GM21737 (cell line): ENCODE data around the gene ADORA1.

Source experiments
- ATAC-seq: cut with Tn5 transposase; IDR thresholded peaks from one replicate; pipeline ENCODE4 v1.9.1; 2021; ENCODE audit warnings: mild to moderate bottlenecking, moderate library complexity; ENCODE audit not compliant: unreplicated experiment

Gene ADORA1

GRCh38 chr1:203181586-203182386 is 54.3 kb downstream of the ADORA1 start:
- ATAC-seq, result no peak

GRCh38 chr1:203182387-203182953 is 54.9 kb downstream of the ADORA1 start:
- no peak for ATAC-seq

GRCh38 chr1:203183828-203184227 is 56.3 kb downstream of the ADORA1 start:
- no peak for ATAC-seq

- no peak for ATAC-seq
Measured at GRCh38 chr1:203184467-203184866, 56.9 kb downstream of the ADORA1 start.

GRCh38 chr1:203185061-203185461 is 57.5 kb downstream of the ADORA1 start:
- ATAC-seq, result no peak

- no peak for ATAC-seq
Measured at GRCh38 chr1:203185585-203185984, 58.1 kb downstream of the ADORA1 start.

- ATAC-seq, result no peak
Measured at GRCh38 chr1:203186091-203186445, 58.5 kb downstream of the ADORA1 start.

GRCh38 chr1:203186446-203187303 is 59.1 kb downstream of the ADORA1 start, which contains the start of gene CHI3L1:
Gene CHI3L1 (minus strand): TSS chr1:203186704. CDS start chr1:203186623, 81 bp downstream.
- no peak for ATAC-seq

GRCh38 chr1:203187304-203187685 is 59.8 kb downstream of the ADORA1 start:
- no peak for ATAC-seq

- no peak for ATAC-seq
Measured at GRCh38 chr1:203187689-203188264, 60.3 kb downstream of the ADORA1 start.

GRCh38 chr1:203188686-203189232 is 61.2 kb downstream of the ADORA1 start:
- ATAC-seq, result no peak

GRCh38 chr1:203189951-203190352 is 62.4 kb downstream of the ADORA1 start:
- no peak for ATAC-seq

- ATAC-seq, result no peak
Measured at GRCh38 chr1:203190949-203191348, 63.4 kb downstream of the ADORA1 start.

GRCh38 chr1:203196371-203196770 is 68.8 kb downstream of the ADORA1 start:
- ATAC-seq, result no peak

- ATAC-seq, result no peak
Measured at GRCh38 chr1:203197625-203198024, 70.1 kb downstream of the ADORA1 start.

- ATAC-seq, result no peak
Measured at GRCh38 chr1:203199002-203199401, 71.5 kb downstream of the ADORA1 start.

- no peak for ATAC-seq
Measured at GRCh38 chr1:203199481-203199815, 71.9 kb downstream of the ADORA1 start.

GRCh38 chr1:203199816-203200571 is 72.5 kb downstream of the ADORA1 start:
- no peak for ATAC-seq

- ATAC-seq, result no peak
Measured at GRCh38 chr1:203200916-203201315, 73.4 kb downstream of the ADORA1 start.

GRCh38 chr1:203201516-203202205 is 74.1 kb downstream of the ADORA1 start:
- ATAC-seq, result no peak
